H1 (cell line): ENCODE data around the gene COMMD8. TPM values are rescaled to one million over a fixed set of nuclear protein-coding genes. Genes with fewer than 3 reads are reported as not detected.

Source experiments
- CBX8 ChIP-seq: fragments of 300-800, 300-1000 bp; sonication (generic); IDR thresholded peaks from 2 replicates; pipeline ENCODE4 v1.7.1; 2016; ENCODE audit warnings: low read depth, low read length, borderline replicate concordance
- CTBP2 ChIP-seq: IDR thresholded peaks from 2 replicates; pipeline ENCODE4 v1.7.0; 2011; ENCODE audit warnings: borderline replicate concordance, mild to moderate bottlenecking, moderate library complexity, mixed read lengths, low read length; ENCODE audit not compliant: insufficient read depth, insufficient read length
- HDAC2 ChIP-seq, 2 experiments: fragments of 300-600 bp in 1 of 2; sonication (generic) in 1 of 2; IDR thresholded peaks; 2 replicates each; pipeline ENCODE4 v1.6.1; 2011 to 2012; ENCODE audit warnings: low read depth in 2 of 2, low read length in 2 of 2, mild to moderate bottlenecking in 2 of 2, moderate library complexity in 2 of 2, borderline replicate concordance in 1 of 2, inconsistent platforms in 1 of 2
- HDAC6 ChIP-seq: IDR thresholded peaks from one replicate; pipeline ENCODE4 v1.7.1; 2012; ENCODE audit warnings: low read depth, mild to moderate bottlenecking, inconsistent platforms, low read length, moderate library complexity
- JUN ChIP-seq: IDR thresholded peaks from 2 replicates; pipeline ENCODE4 v1.6.1; 2011; ENCODE audit warnings: low read depth, mild to moderate bottlenecking, improper control_type of control experiment, low read length
- KDM1A ChIP-seq: fragments of 200-600, 300-600 bp; sonication (generic); IDR thresholded peaks from 2 replicates; pipeline ENCODE4 v1.7.1; 2016; ENCODE audit warnings: mild to moderate bottlenecking, low read length, borderline replicate concordance
- KDM5A ChIP-seq: fragments of 200-600 bp; IDR thresholded peaks from 2 replicates; pipeline ENCODE4 v1.7.1; 2012; ENCODE audit warnings: mild to moderate bottlenecking, low read length, inconsistent platforms, mixed read lengths
- NRF1 ChIP-seq: IDR thresholded peaks from 2 replicates; pipeline ENCODE4 v1.6.1; 2011; ENCODE audit warnings: mild to moderate bottlenecking, low read depth, low read length, improper control_type of control experiment
- PHF8 ChIP-seq: fragments of 200-600 bp; sonication (generic); conservative IDR thresholded peaks from 2 replicates; pipeline ENCODE4 v1.7.1; 2012; ENCODE audit warnings: low read depth, mild to moderate bottlenecking, inconsistent platforms, low read length, moderate library complexity
- POLR2A ChIP-seq, 2 experiments: IDR thresholded peaks; 1 replicate in 1 of 2; 2 replicates in 1 of 2; pipeline ENCODE4 v1.6.1; 2011; ENCODE audit warnings: low read depth in 2 of 2, low read length in 2 of 2, mild to moderate bottlenecking in 2 of 2; ENCODE audit errors: control extremely low read depth in 1 of 2
- RBBP5 ChIP-seq: IDR thresholded peaks from 2 replicates; pipeline ENCODE4 v1.7.1; 2012; ENCODE audit warnings: low read depth, mild to moderate bottlenecking, inconsistent platforms, low read length, moderate library complexity, borderline replicate concordance
- SIN3A ChIP-seq, 2 experiments: IDR thresholded peaks in 1 of 2; conservative IDR thresholded peaks in 1 of 2; 2 replicates each; pipeline ENCODE4 v1.6.1; 2011 to 2012; ENCODE audit warnings: low read length in 2 of 2, improper control_type of control experiment in 1 of 2, low read depth in 1 of 2, mild to moderate bottlenecking in 1 of 2
- SP1 ChIP-seq: IDR thresholded peaks from 2 replicates; pipeline ENCODE4 v1.6.1; 2011; ENCODE audit warnings: low read depth, low read length
- SRF ChIP-seq: IDR thresholded peaks from 2 replicates; pipeline ENCODE4 v1.6.1; 2011; ENCODE audit warnings: mild to moderate bottlenecking, low read depth, low read length, moderate library complexity
- TAF7 ChIP-seq: optimal IDR thresholded peaks from 2 replicates; pipeline ENCODE3; 2011; ENCODE audit warnings: low read depth, mild to moderate bottlenecking, inconsistent platforms, low read length, moderate library complexity, borderline replicate concordance
- TBP ChIP-seq: IDR thresholded peaks from 2 replicates; pipeline ENCODE4 v1.6.1; 2011; ENCODE audit warnings: low read depth, low read length, improper control_type of control experiment
- TCF12 ChIP-seq: IDR thresholded peaks from 2 replicates; pipeline ENCODE4 v1.6.1; 2011; ENCODE audit warnings: low read depth, mild to moderate bottlenecking, low read length
- YY1 ChIP-seq: IDR thresholded peaks from 2 replicates; pipeline ENCODE4 v1.6.1; 2011; ENCODE audit warnings: low read depth, mild to moderate bottlenecking, low read length
- polyA plus RNA-seq, 7 experiments: library from polyadenylated mRNA; depleted of rRNA in 3 of 7; stranded (reverse) in 5 of 7; unstranded in 2 of 7; fragments of >200 nt in 5 of 7; fragments of 200-250 nt in 2 of 7; gene quantifications; 1 replicate in 5 of 7; 2 replicates in 1 of 7; 4 replicates in 1 of 7; pipeline versions ENCODE4 v1.2.1 to v1.2.3, GENCODE V29; 2011 to 2013; ENCODE audit warnings: missing spikeins in 2 of 7, mixed read lengths in 2 of 7
- total RNA-seq: library from RNA; stranded (reverse); fragmentation: NEBNext Ultra II Directional; extraction: Animal tissue kit (Norgen Biotek cat#: 25700); gene quantifications from 2 replicates; pipeline ENCODE4 v1.2.1, GENCODE V29; 2021
- TF ChIP-seq, protein P1 (sequence below): IDR thresholded peaks from 2 replicates; pipeline ENCODE4 v1.6.1; 2011; ENCODE audit warnings: low read depth, mild to moderate bottlenecking, low read length; ENCODE audit not compliant: insufficient read depth
- TF ChIP-seq, protein P2 (sequence below): IDR thresholded peaks from 2 replicates; pipeline ENCODE4 v1.6.1; 2011; ENCODE audit warnings: low read length, improper control_type of control experiment
- TF ChIP-seq, protein P3 (sequence below): IDR thresholded peaks from 2 replicates; pipeline ENCODE4 v1.6.1; 2012; ENCODE audit warnings: inconsistent platforms

Gene COMMD8
- total and polyA plus RNA-seq, 2 of the 8 experiments (the other 6 are each of a cell fraction or from before 2014, with no cell fraction given): 1.6 to 7.2 TPM

DNA sequence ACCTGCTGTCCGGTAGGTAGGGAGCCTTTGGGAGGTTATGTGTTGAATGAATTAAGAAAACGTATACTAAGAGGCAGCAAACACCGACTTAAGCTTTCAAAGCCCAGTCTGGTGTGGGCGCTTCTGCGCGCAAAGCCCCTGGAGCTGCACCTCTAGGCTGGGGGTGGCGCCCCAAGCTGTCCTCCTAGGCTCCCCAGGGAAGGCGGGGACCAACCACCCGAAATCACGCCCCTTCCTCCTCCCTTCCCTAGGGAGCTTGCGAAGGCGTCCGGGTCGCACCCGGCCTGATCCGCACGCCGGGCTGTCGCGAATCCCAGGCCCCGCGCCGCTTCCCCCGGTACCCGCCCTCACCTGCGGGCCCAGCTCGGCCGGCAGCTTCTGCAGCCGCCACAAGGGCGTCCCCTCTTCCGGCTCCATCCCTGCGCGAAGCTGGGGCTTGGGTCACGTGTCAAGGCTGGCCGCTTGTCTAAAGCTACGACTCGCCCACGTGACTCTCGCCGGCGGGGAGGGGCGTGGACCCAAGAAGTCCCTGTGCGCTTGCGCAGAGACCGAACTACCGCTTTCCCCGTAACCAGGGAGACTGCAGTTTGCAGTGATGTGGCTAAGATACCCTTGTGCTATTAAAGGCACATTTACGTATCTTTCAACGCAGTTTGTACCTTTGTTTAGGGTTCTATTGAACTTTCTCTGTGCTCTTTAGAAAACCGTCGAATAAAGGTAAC is at the start of gene COMMD8 (continued):
- peak; percentile 23 to 77; a peak in 1 of 4 replicates for TF ChIP-seq HDAC2 (IDR thresholded peaks at IDR 0.05; ENCODE audit: borderline replicate concordance in 1 of 2, low read depth in 2 of 2, low read length in 2 of 2)
- no peak for TF ChIP-seq KDM1A
- TF ChIP-seq, protein P1, sequence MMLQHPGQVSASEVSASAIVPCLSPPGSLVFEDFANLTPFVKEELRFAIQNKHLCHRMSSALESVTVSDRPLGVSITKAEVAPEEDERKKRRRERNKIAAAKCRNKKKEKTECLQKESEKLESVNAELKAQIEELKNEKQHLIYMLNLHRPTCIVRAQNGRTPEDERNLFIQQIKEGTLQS: peak; percentile 98
- peak; percentile 100 for TF ChIP-seq RBBP5
- peak; percentile 95 for TF ChIP-seq NRF1
- TF ChIP-seq CBX8: no peak
- peak; percentile 50; the same call in 1 of the 2 replicates for TF ChIP-seq TBP
- peak; percentile 75 for TF ChIP-seq SP1
- peak; percentile 54; the same call in 1 of the 2 replicates for TF ChIP-seq PHF8
- no peak for TF ChIP-seq HDAC6
- peak; percentile 64; the same call in 1 of the 2 replicates for TF ChIP-seq TCF12
- peak; percentile 92 for TF ChIP-seq CTBP2
- TF ChIP-seq SRF: 0 out of 2 replicates have a peak, but pooled peaks have one; percentile 27
- TF ChIP-seq TAF7: peak; percentile 68
- TF ChIP-seq KDM5A: no peak
- TF ChIP-seq YY1: peak; percentile 72
- TF ChIP-seq JUN: no peak
- peak in 1 of 2 experiments; percentile 33; a peak in 1 of 3 replicates for TF ChIP-seq POLR2A (IDR thresholded peaks at IDR 0.05; ENCODE audit: control extremely low read depth in 1 of 2, low read depth in 2 of 2, low read length in 2 of 2)
- TF ChIP-seq, protein P2, sequence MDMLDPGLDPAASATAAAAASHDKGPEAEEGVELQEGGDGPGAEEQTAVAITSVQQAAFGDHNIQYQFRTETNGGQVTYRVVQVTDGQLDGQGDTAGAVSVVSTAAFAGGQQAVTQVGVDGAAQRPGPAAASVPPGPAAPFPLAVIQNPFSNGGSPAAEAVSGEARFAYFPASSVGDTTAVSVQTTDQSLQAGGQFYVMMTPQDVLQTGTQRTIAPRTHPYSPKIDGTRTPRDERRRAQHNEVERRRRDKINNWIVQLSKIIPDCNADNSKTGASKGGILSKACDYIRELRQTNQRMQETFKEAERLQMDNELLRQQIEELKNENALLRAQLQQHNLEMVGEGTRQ: peak; percentile 99
- TF ChIP-seq, protein P3, sequence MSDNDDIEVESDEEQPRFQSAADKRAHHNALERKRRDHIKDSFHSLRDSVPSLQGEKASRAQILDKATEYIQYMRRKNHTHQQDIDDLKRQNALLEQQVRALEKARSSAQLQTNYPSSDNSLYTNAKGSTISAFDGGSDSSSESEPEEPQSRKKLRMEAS: peak; percentile 96
- TF ChIP-seq SIN3A (conservative IDR thresholded peaks at IDR 0.05 in 1 of 2, IDR thresholded peaks at IDR 0.05 in 1 of 2; ENCODE audit: low read depth in 1 of 2, low read length in 2 of 2): peak; percentile 83 to 94; a peak in 3 of 4 replicates
